Head of caudate nucleus (tissue), 42 donors: ENCODE measurements around the gene SYF2.
A peak's percentile ranks its signal among the peaks of the same experiment; 100 is the strongest.
"Not testable (repeated sequence)": the region's sequence is repeated elsewhere in the genome, so short reads cannot be mapped to it uniquely, and the experiment has no call there.

Experiments
- DNase-seq, 42 donors: peaks; one replicate each; pipeline versions ENCODE4 v3.0.0 to v3.0.0-alpha.2; 2020 to 2021; ENCODE audit warnings: mixed read lengths in 7 of 42
- intact Hi-C: fragments of 100-400 bp; cut with DNase I; formaldehyde crosslinking; loops from one replicate; pipeline ENCODE4 v1.15.0; 2022

The SYF2 gene

GRCh38 chr1:25247829-25248754, 15.8 kb upstream of the SYF2 start:
- no peak for DNase-seq
- intact Hi-C loops: loop anchor here (5.0 to 10.0 kb wide), 2 partner anchors 184 to 567 kb away; partner anchors contain the start of genes MACO1 and MTFR1L

GRCh38 chr1:25247024-25247828, 14.9 kb upstream of the SYF2 start, which contains the start of gene RSRP1:
Gene RSRP1 (minus strand): TSS chr1:25247454. CDS start chr1:25246963, 491 bp downstream.
- DNase-seq: peak; percentile 97 to 100 (median 99)
- intact Hi-C loops: loop anchor here (5.0 to 10.0 kb wide), 2 partner anchors 185 to 568 kb away; partner anchors contain the start of genes MACO1 and MTFR1L

- intact Hi-C loops: loop anchor here (5.0 to 10.0 kb wide), 2 partner anchors 186 to 568 kb away; partner anchors contain the start of genes MACO1 and MTFR1L
Measured at GRCh38 chr1:25246600-25247023, 14.3 kb upstream of the SYF2 start.

GRCh38 chr1:25245809-25246599, 13.7 kb upstream of the SYF2 start:
- DNase-seq: no peak
- intact Hi-C loops: loop anchor here (5.0 to 10.0 kb wide), 2 partner anchors 186 to 569 kb away; partner anchors contain the start of genes MACO1 and MTFR1L

More at GRCh38 chr1:25246600-25247023, 14.3 kb upstream of the SYF2 start:
- DNase-seq: peak in 28 of 42 donors; percentile 13 to 65 (median 38)

GRCh38 chr1:25245393-25245792, 13.1 kb upstream of the SYF2 start:
- intact Hi-C loops: loop anchor here (5.0 to 10.0 kb wide), 2 partner anchors 187 to 569 kb away; partner anchors contain the start of genes MACO1 and MTFR1L
- DNase-seq: no peak

GRCh38 chr1:25243907-25244306, 11.6 kb upstream of the SYF2 start:
- DNase-seq: no peak
- intact Hi-C loops: loop anchor here (10.0 kb wide), 1 partner anchor 571 kb away; the partner anchor contains the start of gene MTFR1L

GRCh38 chr1:25239681-25240541, 7.6 kb upstream of the SYF2 start:
- peak; percentile 81 to 95 (median 89) for DNase-seq

GRCh38 chr1:25238046-25238445, 5.7 kb upstream of the SYF2 start:
- DNase-seq: no peak

More at GRCh38 chr1:25239681-25240541, 7.6 kb upstream of the SYF2 start:
- intact Hi-C loops: loop anchor here (10.0 kb wide), 1 partner anchor 575 kb away; the partner anchor contains the start of gene MTFR1L

GRCh38 chr1:25236261-25236660, 4.0 kb upstream of the SYF2 start:
- intact Hi-C loops, DNase-seq: not testable (repeated sequence)

More at GRCh38 chr1:25238046-25238445, 5.7 kb upstream of the SYF2 start:
- intact Hi-C loops: no loop called here

- DNase-seq, intact Hi-C loops: not testable (repeated sequence)
Measured at GRCh38 chr1:25235411-25235810, 3.1 kb upstream of the SYF2 start.

GRCh38 chr1:25232866-25233784, 823 bp upstream of the SYF2 start:
- intact Hi-C loops: no loop called here
- peak; percentile 36 to 92 (median 75) for DNase-seq

- intact Hi-C loops: no loop called here
- peak in 1 of 42 donors; percentile 14 for DNase-seq
Measured at GRCh38 chr1:25223471-25223870, 8.8 kb downstream of the SYF2 start.

- intact Hi-C loops: no loop called here
- peak in 1 of 42 donors; percentile 8 for DNase-seq
Measured at GRCh38 chr1:25222606-25223005, 9.7 kb downstream of the SYF2 start.

- DNase-seq: peak in 1 of 42 donors; percentile 8
- intact Hi-C loops: no loop called here
Measured at GRCh38 chr1:25220666-25221065, 11.6 kb downstream of the SYF2 start.

- DNase-seq: peak in 1 of 42 donors; percentile 8
- intact Hi-C loops: no loop called here
Measured at GRCh38 chr1:25219661-25220251, 12.5 kb downstream of the SYF2 start.
